HG03432 (cell line): ENCODE results near the gene RASGEF1C.

Source experiments
- ATAC-seq: cut with Tn5 transposase; IDR thresholded peaks from one replicate; pipeline ENCODE4 v1.9.1; 2021; ENCODE audit warnings: mild to moderate bottlenecking, moderate library complexity; ENCODE audit not compliant: unreplicated experiment

RASGEF1C gene

DNA sequence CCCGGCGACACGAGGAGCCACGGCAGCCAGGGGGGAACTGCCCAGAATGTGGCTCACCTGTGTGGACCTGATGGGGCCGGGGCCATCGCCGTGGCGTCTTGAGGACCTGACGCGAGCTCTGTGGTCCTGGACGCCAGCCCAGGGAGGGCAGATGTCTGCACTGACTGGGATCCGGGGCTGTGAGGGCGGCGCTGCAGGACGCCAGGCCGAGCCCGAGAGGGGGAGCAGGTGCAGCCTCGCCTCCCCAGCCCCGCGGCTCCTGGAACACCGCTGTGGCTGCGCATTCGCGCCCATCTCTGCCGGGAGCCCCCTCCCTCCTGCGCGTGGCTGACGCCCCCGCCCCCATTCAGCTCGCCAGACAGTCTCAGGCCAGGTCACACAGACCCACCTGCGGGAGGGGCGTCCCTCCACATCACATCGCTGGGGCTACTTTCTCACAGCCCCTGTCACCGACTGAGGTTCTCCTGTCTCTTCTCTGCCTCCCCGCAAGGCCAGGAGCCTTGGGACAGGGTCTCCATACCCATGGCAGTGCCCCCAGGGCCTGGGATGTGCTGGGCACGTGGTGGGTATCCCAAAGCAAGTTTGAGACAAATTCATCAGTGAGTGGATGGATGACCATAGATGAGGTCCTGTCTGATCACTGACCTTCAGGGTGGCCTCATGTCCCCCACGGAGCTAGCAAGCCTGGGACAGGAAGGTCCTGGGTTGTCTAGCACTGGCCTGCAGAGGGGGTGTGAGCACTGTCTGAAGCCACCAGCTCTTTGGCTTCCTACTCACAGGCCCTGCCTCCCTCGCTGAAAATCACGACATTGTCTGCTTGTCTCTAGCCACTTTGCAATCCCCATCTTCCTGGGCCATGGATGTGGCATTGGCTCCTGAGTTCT, 47.3 kb downstream of the RASGEF1C start:
- ATAC-seq = no peak

DNA sequence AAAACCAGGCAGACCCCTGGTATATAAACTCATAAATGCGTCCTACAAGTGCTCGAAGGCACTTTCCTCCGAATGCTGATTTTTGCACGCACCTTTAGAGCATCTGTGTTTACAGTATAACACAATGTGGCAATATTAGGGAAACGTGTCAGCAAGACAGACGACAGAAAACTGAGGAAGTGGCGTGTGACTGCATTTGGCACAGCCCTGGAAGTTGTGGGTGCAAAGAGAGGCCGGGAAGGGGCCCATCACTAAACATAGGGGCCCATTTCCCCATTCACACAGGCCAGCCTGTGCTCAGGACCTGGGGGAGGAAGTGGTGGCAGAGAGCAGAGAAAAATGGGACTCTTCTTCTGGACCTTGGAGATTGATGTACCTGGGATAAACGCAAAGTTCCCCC, 48.2 kb downstream of the RASGEF1C start:
- ATAC-seq = no peak

DNA sequence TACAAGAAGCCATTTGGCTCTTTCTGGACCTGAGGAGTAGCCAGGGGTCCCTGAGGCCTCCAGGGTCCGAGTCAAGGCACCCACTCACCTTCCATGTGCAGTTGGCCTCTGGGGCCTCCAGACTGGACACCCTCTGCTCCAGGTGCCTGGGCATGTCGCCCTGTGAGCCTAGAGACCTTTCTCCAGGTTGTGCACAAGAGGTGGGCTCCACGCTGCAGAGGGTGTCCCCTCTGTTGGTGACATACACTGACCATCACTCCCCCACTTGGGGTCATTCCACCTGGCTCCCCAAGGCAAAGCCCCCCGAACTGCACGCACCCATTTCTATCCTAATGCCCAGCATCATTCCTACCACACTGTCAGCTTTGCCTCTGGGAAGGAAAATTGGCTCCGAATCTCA, 48.8 kb downstream of the RASGEF1C start:
- no peak for ATAC-seq

DNA sequence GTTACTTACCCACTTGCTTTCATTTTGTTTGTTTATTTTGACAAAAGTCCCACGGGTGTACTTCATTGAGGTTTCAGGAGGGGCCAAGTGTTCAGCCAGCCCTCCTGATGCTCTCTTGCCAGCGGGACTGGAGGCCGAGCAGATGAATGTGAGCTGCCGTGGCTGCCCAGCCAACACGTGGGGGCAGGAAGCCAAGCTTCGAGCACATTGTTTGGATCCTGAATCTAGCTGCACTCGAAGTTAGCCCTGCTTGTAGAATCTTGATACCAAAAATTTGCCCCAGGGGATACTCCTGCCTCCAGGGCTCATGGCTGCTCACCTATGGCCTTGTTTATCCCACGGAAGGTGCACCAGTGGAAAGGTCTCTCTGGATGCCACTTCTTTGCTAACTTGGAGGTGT, 49.3 kb downstream of the RASGEF1C start:
- no peak for ATAC-seq

DNA sequence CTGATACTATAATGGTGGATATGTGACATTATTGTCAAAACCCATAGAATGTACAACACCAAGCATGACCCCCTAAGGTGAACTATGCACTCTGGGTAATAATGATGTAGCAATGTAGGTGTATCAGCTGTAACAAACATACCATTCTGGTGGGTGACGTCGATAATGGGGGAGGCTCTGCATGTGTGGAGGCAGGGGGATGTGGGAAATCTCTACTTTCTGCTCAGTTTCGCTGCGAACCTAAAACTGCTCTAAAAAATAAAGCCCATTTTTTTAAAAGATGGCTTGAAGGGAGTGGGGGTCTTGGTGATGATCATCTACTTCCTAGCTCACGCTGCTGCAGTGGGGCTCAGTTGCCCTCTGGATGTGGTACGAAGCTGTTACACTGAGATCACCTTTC, 51.1 kb downstream of the RASGEF1C start:
- no peak for ATAC-seq

DNA sequence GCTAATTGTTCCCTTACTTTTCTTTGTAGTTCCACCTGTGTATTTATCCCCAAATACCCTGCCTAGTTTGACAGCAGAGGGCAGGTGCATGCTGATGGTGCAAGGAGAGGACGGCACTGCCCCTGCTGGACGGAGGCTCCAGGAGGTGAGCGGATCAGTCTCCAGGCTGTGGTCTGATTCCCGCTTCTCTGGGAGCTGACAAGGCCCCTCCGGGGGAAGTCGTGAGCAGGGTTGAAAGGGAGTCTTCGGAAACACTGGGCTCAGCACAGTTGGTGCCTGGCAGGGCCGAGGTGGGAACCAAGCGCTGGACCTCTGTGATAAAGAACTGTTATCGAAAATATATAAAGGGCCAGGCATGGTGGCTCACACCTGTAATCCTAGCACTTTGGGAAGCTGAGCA, 52.9 kb downstream of the RASGEF1C start:
- ATAC-seq = no peak

DNA sequence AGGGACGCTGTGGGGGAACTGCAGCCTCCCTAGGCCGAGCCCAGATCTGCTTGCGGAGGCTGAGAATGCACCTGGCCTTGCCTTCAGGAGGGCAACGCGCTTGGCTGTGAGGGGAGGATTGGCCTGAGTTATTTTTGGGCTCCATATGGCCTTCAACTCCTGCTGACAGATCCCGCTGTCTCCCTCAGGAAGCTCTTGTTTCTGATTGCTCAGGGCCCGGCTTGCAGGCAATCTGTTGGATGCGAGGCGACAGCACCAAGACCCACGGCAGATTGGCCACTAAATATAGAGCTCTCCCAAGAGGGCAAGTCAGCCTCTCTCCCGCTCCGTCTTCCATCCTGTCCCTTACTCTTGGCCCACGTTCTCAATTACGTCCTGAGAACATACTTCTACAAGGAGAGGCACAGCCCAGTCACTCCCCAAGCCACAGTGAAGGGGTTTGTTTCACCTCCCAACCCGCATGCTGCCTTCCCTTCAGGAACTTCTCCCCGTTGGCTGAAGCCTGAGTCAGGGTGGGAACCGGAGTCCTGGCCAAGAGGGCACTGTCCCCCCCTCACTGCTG, 53.6 kb downstream of the RASGEF1C start:
- no peak for ATAC-seq

DNA sequence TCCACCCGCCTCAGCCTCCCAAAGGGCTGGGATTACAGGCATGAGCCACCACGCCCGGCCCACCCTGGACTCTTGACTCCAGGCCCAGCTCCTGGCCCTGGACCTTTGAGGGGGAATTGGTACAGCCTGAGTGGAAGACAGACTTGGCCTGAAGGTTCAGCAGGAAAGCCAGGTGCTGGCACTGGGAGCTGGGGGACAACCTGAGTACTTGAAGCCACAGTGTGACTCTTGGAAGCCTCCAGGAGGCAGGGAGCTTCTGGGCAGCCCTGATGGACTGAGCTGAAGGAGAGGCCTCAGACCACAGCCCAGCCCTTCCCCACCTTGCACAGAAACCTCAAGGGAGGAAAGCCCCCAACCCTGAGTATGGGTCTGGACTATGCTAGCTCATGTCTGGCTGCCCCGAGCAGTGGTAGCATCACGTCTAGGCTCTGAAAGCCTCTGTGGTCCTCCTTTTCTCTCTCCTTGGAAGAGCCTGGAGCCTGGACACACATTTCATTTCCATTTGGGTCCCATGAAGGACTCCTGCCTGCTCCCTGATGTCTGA, 54.1 kb downstream of the RASGEF1C start:
- no peak for ATAC-seq

DNA sequence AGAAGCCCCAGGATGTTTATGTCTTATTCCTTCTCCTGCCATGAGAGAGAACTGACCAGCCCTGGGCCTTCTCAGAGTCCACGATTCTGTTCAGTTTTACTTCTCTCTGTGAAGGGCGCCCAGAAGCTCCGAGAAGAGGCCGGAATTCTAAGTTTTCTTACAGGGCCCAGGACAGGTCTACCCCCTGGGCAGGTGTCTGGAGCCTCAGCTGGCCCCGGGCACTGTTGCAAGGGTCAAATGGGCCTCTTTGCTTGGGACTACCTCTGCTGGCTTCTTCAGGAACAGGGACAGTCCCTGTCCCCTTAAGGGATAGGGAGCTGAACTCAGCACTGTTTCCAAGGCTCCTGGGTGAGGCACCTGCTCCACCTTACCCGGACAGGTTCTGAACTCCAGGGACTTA, 55.0 kb downstream of the RASGEF1C start:
- ATAC-seq = no peak

DNA sequence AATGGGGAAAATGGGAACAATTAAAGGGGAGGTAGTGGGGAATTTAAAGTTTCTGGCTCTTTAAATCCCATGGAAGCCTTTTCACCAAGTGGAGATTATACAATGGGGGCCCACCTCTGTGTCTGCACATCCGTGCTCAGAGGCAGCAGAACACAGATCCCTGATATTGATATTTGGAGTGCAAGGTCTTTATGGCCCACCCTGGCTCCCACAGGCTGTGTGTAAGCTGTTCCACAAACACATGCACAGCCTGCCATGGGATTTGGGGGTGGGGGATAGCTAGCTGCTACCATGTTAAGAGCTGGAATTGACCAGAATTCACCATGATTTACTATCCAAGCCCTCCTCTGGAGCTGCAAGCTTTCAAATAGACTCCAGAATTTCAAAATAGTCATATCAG, 55.9 kb downstream of the RASGEF1C start:
- no peak for ATAC-seq

DNA sequence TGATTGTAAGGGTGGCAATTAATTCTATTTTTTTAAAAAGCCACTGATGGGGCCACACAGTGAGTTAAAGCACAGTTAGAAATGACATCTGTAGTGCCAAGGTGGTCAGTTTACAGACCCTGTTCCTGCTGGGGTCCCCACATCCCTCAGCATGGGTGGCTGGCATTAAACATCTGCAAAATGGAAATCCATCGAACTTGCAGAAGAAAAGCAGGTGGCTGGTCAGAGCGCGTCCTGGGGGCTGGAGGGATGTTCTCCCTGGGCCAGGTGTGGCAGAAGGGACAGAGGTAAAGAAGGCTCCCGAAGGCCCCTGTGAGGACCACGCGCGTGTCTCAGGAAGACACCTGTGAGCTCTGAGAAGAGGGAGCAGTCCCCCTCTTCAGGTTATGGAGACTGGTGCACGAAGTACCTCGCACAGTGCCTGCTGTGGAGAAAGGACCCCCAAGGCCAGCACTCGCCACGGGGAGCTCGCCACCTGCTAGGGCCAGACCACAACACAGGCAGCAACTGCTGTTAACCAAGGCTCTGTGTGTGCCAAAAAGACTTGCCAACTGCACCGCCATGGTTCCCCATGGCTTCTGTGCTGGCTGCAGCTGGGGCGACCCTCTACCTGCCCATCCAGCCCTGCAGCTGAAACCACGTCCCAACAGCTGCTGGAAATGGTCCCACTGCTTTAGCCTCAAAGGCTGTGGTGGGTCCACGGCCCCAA, 65.2 kb downstream of the RASGEF1C start:
- ATAC-seq = no peak

DNA sequence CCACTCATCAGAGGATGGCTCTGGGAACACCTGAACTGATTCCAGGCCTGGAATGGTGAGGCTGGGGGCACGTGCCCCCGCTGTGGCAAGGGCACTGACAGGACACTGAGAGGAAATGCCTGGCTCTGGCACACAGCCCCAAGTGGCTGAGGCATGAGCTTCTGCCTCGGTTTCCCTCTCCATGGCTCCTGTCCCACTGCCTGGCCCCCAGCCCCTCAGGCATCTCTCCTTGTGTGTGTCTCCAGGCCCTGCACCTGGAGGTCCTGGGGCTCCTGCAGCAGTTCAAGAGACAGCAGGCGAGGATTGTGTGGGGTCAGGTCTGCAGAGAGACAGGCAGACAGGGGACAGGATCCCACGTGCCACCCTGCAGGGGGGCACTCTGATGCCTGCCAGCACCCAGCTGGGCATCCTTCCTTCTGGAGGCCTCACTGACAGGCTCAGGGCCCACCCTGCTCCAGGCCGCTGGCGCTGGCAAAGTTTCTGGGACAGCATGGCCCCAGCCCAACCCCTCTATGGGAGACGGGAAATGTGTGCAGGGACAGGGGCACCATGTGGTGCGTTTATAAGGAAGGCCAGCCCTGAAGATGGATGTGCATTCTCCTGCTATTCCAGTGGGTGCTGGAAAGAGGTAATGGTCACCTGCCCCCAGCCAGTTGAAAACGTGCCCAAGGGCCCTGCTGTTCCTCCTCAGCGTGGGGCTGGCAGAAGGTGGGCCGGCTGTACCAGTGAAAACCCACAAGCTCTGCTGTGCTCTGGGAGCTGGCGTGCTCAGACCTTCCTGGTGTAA, 66.0 kb downstream of the RASGEF1C start:
- ATAC-seq = no peak

DNA sequence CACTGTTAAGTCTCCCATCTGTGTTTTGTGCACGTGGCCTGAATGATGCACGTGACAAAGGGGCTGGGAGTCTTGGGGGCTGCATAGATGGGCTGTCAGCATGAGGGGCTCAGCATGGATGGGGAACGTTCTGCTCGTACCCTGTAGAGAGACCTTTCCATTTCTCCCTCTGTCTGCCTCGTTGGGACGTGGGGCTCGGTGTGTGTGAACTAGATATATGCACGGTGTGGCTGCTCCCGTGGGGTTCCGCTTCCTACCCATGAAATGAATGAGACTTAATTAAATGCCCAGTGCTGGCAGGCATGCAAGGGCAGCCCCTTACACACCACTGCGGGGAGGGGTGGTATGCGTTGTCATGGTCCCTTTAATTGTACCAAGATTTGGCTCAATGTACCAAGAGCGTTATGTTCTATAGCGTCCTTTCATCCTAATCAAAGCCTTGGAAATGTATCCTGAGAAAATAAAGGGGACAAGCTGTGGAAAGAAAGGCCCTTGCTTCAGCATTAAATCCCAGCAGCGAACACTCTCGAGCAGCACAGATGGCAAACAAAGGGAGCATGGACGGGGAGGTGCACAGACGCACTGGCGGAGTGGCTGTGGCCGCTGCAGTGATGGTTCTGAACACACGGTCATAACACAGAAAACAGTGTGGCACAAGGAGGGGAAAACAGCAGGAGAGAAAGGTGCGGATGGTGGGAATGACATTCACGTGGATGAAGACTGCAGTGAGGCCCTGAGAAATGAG, 66.8 kb downstream of the RASGEF1C start:
- ATAC-seq = no peak

DNA sequence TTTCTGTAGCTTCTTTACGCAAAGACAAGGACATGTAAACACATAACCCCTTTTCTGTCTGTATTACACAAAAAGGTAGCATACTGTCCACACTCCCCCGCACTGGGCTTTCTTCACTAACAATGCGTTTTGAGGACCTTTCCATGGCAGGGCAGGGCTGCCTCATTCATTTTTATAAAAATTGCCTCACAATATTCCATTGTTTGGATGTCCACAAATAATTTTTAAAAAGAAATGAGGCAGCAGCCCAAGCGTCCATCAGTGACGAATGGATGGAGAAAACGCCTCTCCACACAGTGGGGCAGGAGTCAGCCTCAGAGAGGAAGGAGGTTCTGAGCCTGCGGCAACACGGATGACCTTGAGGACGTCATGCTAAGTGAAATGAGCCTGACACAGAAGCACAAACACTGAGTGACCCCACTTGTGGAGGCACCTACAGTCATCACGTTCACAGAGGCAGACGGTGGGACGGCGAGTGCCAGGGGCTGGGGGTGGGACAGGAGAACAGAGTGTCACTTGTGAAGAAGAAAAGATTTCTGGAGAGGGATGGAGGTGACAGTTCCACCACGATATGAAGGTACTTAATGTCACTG, 67.8 kb downstream of the RASGEF1C start:
- no peak for ATAC-seq

DNA sequence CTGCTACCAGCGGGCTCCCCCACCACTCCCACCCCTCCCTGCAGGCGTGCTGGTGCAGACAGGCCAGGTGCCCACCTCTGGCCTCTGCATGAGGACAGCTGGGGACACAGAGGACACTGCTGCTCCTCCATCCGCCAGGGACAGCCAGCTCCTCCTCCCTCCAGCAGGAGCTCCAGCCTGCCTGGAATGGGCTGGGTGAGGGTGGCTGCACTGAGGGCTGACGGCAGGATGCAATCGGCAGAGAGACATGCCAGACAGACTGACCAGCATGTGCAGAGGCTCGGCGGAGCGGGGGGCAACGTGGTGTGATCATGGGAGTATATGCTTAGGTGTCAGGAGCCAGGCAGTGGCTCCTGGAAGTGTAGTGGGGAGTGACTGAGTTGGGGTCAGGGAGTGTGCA, 68.4 kb downstream of the RASGEF1C start:
- ATAC-seq = no peak

DNA sequence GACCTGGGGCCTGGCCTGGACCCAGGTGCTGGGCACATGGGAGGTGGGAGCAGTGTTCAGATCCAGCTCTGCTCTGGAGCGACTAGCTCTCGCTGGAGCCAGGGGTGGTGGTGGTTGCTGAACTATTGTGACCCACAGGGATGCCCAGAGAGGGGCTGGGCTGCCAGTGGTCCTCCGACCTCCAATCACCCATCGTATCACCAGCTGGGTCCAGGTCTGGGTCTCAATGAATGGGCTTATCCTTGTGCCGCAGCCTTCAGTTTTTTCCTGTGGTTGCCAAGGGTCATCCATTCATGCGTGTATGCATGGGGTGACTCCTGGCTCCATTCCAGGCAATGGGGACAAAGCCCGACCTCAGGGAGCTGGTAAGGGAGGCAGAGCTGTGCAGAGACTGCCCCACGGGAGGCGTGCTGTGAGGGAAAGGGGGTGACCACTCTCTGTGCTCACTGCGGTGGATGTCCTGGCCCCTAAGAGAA, 68.9 kb downstream of the RASGEF1C start:
- ATAC-seq = no peak

DNA sequence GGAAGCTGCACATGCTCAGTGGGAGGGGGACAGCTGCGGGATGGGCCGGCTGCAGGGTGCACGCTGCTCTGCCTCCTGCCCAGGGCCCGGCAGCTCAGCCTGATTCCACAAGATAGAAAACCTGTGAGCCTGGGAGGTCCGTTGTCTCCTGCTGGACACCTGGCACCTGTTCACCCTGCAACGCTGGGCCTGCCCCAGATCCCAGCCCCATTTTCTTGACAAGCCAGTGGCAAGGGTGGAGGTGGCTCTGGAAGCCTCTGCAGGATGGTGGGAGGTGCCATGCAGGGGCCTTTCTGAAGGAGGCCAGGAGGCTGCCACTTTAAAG, 69.3 kb downstream of the RASGEF1C start:
- ATAC-seq = no peak

DNA sequence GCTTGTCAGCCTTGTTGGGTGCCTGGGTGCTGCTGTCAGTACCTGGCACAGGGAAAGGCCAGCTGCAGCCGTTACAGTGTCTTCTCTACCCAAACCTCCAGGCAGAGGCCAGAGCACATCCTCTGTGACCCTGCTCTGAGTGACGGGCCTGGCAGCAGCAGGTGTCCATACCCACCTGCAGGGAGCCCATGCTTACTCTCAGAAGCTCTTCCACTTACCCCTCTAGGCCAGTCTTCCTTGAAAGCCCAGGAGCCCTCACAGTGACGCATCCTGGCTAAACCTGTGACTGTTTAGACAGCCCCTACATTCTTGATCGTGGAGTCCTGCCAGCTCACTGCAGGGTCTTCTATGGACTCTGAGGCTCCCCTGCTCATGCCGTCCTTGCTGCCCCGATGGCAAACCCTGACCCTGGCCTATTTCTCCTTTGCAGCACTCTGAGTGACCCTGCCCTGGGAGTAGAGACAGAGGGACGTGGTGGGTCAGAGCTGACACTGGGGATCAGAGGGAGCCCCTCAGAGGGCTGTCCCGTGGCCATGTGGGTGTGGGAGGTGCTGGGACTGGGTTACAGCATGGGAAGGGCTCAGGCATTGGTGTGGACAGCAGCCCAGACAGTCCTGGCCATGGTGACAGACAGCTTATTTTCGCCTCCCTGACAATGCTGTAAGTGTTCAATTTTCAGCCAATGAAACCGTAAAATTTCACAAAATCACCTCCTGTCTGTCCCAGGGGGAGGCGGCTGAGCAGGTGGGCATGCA, 69.9 kb downstream of the RASGEF1C start:
- no peak for ATAC-seq
